HG03039 (cell line): ENCODE data around the gene PTDSS2.
"Not testable (repeated sequence)": the region's sequence is repeated elsewhere in the genome, so short reads cannot be mapped to it uniquely, and the experiment has no call there.

Experiments
- ATAC-seq: cut with Tn5 transposase; IDR thresholded peaks from one replicate; pipeline ENCODE4 v1.9.1; 2021; ENCODE audit warnings: mild to moderate bottlenecking, moderate library complexity; ENCODE audit not compliant: unreplicated experiment

PTDSS2 gene

GRCh38 chr11:464316-464715, 14.2 kb downstream of the PTDSS2 start:
- no peak for ATAC-seq

- ATAC-seq = no peak
Observed at GRCh38 chr11:465896-466530, 15.9 kb downstream of the PTDSS2 start.

GRCh38 chr11:468036-468435, 18.0 kb downstream of the PTDSS2 start:
- ATAC-seq = no peak

GRCh38 chr11:468493-468892, 18.4 kb downstream of the PTDSS2 start:
- ATAC-seq = no peak

GRCh38 chr11:469026-469683, 19.1 kb downstream of the PTDSS2 start:
- ATAC-seq = not testable (repeated sequence)

- no peak for ATAC-seq
Observed at GRCh38 chr11:469684-470560, 19.8 kb downstream of the PTDSS2 start.

- no peak for ATAC-seq
Observed at GRCh38 chr11:471468-472145, 21.5 kb downstream of the PTDSS2 start.

- no peak for ATAC-seq
Observed at GRCh38 chr11:472272-472671, 22.2 kb downstream of the PTDSS2 start.

GRCh38 chr11:472816-473215, 22.7 kb downstream of the PTDSS2 start:
- no peak for ATAC-seq

GRCh38 chr11:473415-473814, 23.3 kb downstream of the PTDSS2 start:
- no peak for ATAC-seq

GRCh38 chr11:473962-474785, 24.1 kb downstream of the PTDSS2 start:
- no peak for ATAC-seq

- ATAC-seq = no peak
Observed at GRCh38 chr11:474914-475506, 24.9 kb downstream of the PTDSS2 start.

GRCh38 chr11:475941-476340, 25.9 kb downstream of the PTDSS2 start:
- ATAC-seq = no peak

GRCh38 chr11:476416-476815, 26.3 kb downstream of the PTDSS2 start:
- no peak for ATAC-seq

- no peak for ATAC-seq
Observed at GRCh38 chr11:477052-477715, 27.1 kb downstream of the PTDSS2 start.

- no peak for ATAC-seq
Observed at GRCh38 chr11:479311-479710, 29.2 kb downstream of the PTDSS2 start.

GRCh38 chr11:484616-485015, 34.5 kb downstream of the PTDSS2 start:
- no peak for ATAC-seq

GRCh38 chr11:486189-486588, 36.1 kb downstream of the PTDSS2 start:
- no peak for ATAC-seq

GRCh38 chr11:487571-488021, 37.5 kb downstream of the PTDSS2 start:
- no peak for ATAC-seq
